ENCODE measurements around the gene SHOC2.

SHOC2 gene

GRCh38 chr10:110946496-110946895 lies 27.1 kb downstream of the SHOC2 start:
- peak; percentile 10 for DNase-seq (ENCODE audit: low spot score)

GRCh38 chr10:110947061-110947595 lies 27.7 kb downstream of the SHOC2 start:
- peak; percentile 26 for DNase-seq (ENCODE audit: low spot score)

- no peak for DNase-seq (ENCODE audit: low spot score)
Measured at GRCh38 chr10:110951381-110951780, 32.0 kb downstream of the SHOC2 start.

GRCh38 chr10:110957606-110958005 lies 38.2 kb downstream of the SHOC2 start:
- DNase-seq (ENCODE audit: low spot score), result no peak

- no peak for DNase-seq (ENCODE audit: low spot score)
Measured at GRCh38 chr10:110959379-110960332, 40.3 kb downstream of the SHOC2 start.

- no peak for DNase-seq (ENCODE audit: low spot score)
Measured at GRCh38 chr10:110960333-110960712, 40.9 kb downstream of the SHOC2 start.

GRCh38 chr10:110962443-110962842 lies 43.0 kb downstream of the SHOC2 start:
- no peak for DNase-seq (ENCODE audit: low spot score)

- no peak for DNase-seq (ENCODE audit: low spot score)
Measured at GRCh38 chr10:110963162-110963561, 43.8 kb downstream of the SHOC2 start.

- DNase-seq (ENCODE audit: low spot score), result no peak
Measured at GRCh38 chr10:110964681-110965080, 45.3 kb downstream of the SHOC2 start.

GRCh38 chr10:110965216-110965615 lies 45.8 kb downstream of the SHOC2 start:
- DNase-seq (ENCODE audit: low spot score), result no peak

GRCh38 chr10:110966146-110966545 lies 46.7 kb downstream of the SHOC2 start:
- no peak for DNase-seq (ENCODE audit: low spot score)

GRCh38 chr10:110967009-110967630 lies 47.7 kb downstream of the SHOC2 start:
- DNase-seq (ENCODE audit: low spot score), result no peak

GRCh38 chr10:110967645-110968044 lies 48.2 kb downstream of the SHOC2 start:
- DNase-seq (ENCODE audit: low spot score), result no peak

- no peak for DNase-seq (ENCODE audit: low spot score)
Measured at GRCh38 chr10:110969183-110969582, 49.8 kb downstream of the SHOC2 start.

GRCh38 chr10:110971638-110972037 lies 52.2 kb downstream of the SHOC2 start:
- no peak for DNase-seq (ENCODE audit: low spot score)

GRCh38 chr10:110972231-110973134 lies 53.1 kb downstream of the SHOC2 start:
- DNase-seq (ENCODE audit: low spot score), result peak; percentile 29

- DNase-seq (ENCODE audit: low spot score), result no peak
Measured at GRCh38 chr10:110973400-110973799, 54.0 kb downstream of the SHOC2 start.

GRCh38 chr10:110976577-110976976 lies 57.2 kb downstream of the SHOC2 start:
- DNase-seq (ENCODE audit: low spot score), result no peak

- DNase-seq (ENCODE audit: low spot score), result no peak
Measured at GRCh38 chr10:110977662-110978061, 58.3 kb downstream of the SHOC2 start.

GRCh38 chr10:110978204-110978603 lies 58.8 kb downstream of the SHOC2 start:
- DNase-seq (ENCODE audit: low spot score), result peak; percentile 28

GRCh38 chr10:110979611-110980010 lies 60.2 kb downstream of the SHOC2 start:
- no peak for DNase-seq (ENCODE audit: low spot score)

- DNase-seq (ENCODE audit: low spot score), result no peak
Measured at GRCh38 chr10:110980807-110981206, 61.4 kb downstream of the SHOC2 start.
